Fibroblast of pulmonary artery (primary cell): ENCODE results near the gene OPRL1.

ENCODE experiments used
- DNase-seq: peaks from one replicate; pipeline ENCODE4 v3.0.0-alpha.2; 2010; ENCODE audit warnings: low read depth
- H3K4me3 ChIP-seq: replicated peaks from 2 replicates; pipeline ENCODE4 v1.5.1; 2011; ENCODE audit warnings: low read depth, mild to moderate bottlenecking, control low read depth, low read length, moderate library complexity
- CTCF ChIP-seq: IDR thresholded peaks from 2 replicates; pipeline ENCODE4 v1.5.1; 2011; ENCODE audit warnings: mild to moderate bottlenecking, control low read depth, low read length, inconsistent platforms; ENCODE audit errors: missing control alignments

OPRL1 gene

GRCh38 chr20:64080013-64080812 lies at the start of gene OPRL1:
Gene OPRL1 (plus strand): TSS chr20:64080082. CDS start chr20:64092721, 12,639 bp downstream.
- H3K4me3 ChIP-seq: peak within 1 kb of the TSS; percentile 69
- DNase-seq: peak; percentile 17
- TF ChIP-seq CTCF: no peak

- DNase-seq: no peak
- H3K4me3 ChIP-seq: no peak overlapping the region
- TF ChIP-seq CTCF: no peak
Measured at GRCh38 chr20:64030371-64031134, 49.3 kb upstream of the OPRL1 start.

GRCh38 chr20:64031822-64032314 lies 48.0 kb upstream of the OPRL1 start:
- no peak for DNase-seq
- H3K4me3 ChIP-seq: no peak overlapping the region
- TF ChIP-seq CTCF: no peak

- TF ChIP-seq CTCF: no peak
- H3K4me3 ChIP-seq: no peak overlapping the region
- DNase-seq: no peak
Measured at GRCh38 chr20:64032706-64033624, 46.9 kb upstream of the OPRL1 start.

GRCh38 chr20:64033981-64034493 lies 45.8 kb upstream of the OPRL1 start:
- no peak overlapping the region for H3K4me3 ChIP-seq
- no peak for TF ChIP-seq CTCF
- no peak for DNase-seq
